HepG2 (cell line): Measurements from ENCODE around the gene KRTAP5-1. TPM values are rescaled to one million over a fixed set of nuclear protein-coding genes. Genes with fewer than 3 reads are reported as not detected.

Experiments used
- ATAC-seq: fragments of 200-7000 bp; cut with Tn5 transposase; 3 replicates; pipeline ENCODE4 v1.9.1; 2020; ENCODE audit warnings: mild to moderate bottlenecking, moderate library complexity
- BruUV-seq: library from RNA; stranded (reverse); fragments of 400-500 nt; replicated peaks from 2 replicates; lab custom pipeline; 2021; lab: Mats Ljungman, UMichigan
- CTCF ChIA-PET: fragments of 300-600 bp; formaldehyde crosslinking; extraction: SDS; loops from one replicate; lab custom pipeline; 2021; ENCODE audit warnings: low total read pairs, inconsistent platforms, low intra/inter-chr PET ratio; lab: Yijun Ruan, JAX
- POLR2A ChIA-PET: fragments of 350-600 bp; sonication (Branson Sonifier 250); formaldehyde crosslinking; loops from one replicate; lab custom pipeline; 2020; ENCODE audit warnings: antibody characterized with exemption, inconsistent platforms; lab: Yijun Ruan, JAX
- DNase-seq: peaks from one replicate; pipeline ENCODE4 v3.0.0-alpha.2; 2015; ENCODE audit warnings: low spot score
- FAIRE-seq: peaks from 3 replicates; lab custom pipeline; 2011; peaks lifted over from hg19 to GRCh38; lab: Jason Lieb, UNC
- H2AFZ ChIP-seq: one replicate; pipeline ENCODE4 v1.6.1; 2011; ENCODE audit warnings: low read length, inconsistent platforms
- H3K27ac ChIP-seq: fragments of 300-600 bp; 3 replicates; pipeline ENCODE4 v1.8.0; 2011; ENCODE audit warnings: mixed run types, mild to moderate bottlenecking, mixed read lengths, low read length, inconsistent platforms; ENCODE audit not compliant: insufficient read depth; ENCODE audit errors: extremely low read length
- H3K27me3 ChIP-seq, 2 experiments: fragments of 200-600 bp in 1 of 2; 2 replicates in 1 of 2; 3 replicates in 1 of 2; pipeline versions ENCODE4 v1.6.0 to v1.8.0; 2011; ENCODE audit warnings: low read length in 2 of 2, mild to moderate bottlenecking in 2 of 2, moderate library complexity in 2 of 2, inconsistent platforms in 1 of 2; ENCODE audit not compliant: insufficient read depth in 2 of 2, control insufficient read depth in 1 of 2
- H3K36me3 ChIP-seq, 2 experiments: fragments of 200-600 bp in 1 of 2; replicated peaks in 1 of 2; 2 replicates in 1 of 2; 3 replicates in 1 of 2; pipeline versions ENCODE4 v1.5.1 to v1.8.0; 2011; ENCODE audit warnings: low read length in 2 of 2, inconsistent platforms in 1 of 2; ENCODE audit not compliant: insufficient read depth in 2 of 2, control insufficient read depth in 1 of 2
- H3K4me1 ChIP-seq: 2 replicates; pipeline ENCODE4 v1.5.1; 2012; ENCODE audit warnings: low read length, inconsistent platforms; ENCODE audit not compliant: insufficient read depth
- H3K4me2 ChIP-seq: 2 replicates; pipeline ENCODE4 v1.6.0; 2011; ENCODE audit warnings: low read depth, low read length, inconsistent platforms
- H3K4me3 ChIP-seq, 3 experiments: fragments of 200-600 bp in 1 of 3; sonication (generic), shearing (Covaris generic) in 1 of 3; replicated peaks in 1 of 3; 2 replicates each; pipeline ENCODE4 v1.5.1; 2011 to 2016; ENCODE audit warnings: low read length in 3 of 3, inconsistent platforms in 2 of 3, low read depth in 2 of 3, mild to moderate bottlenecking in 2 of 3, control low read depth in 1 of 3, mixed read lengths in 1 of 3; ENCODE audit not compliant: insufficient read depth in 1 of 3
- H3K79me2 ChIP-seq: one replicate; pipeline ENCODE4 v1.6.1; 2011; ENCODE audit warnings: low read length, inconsistent platforms; ENCODE audit not compliant: insufficient read depth
- H3K9ac ChIP-seq: 2 replicates; pipeline ENCODE4 v1.6.0; 2011; ENCODE audit warnings: mild to moderate bottlenecking, low read depth, low read length, inconsistent platforms; ENCODE audit not compliant: insufficient read depth
- H3K9me3 ChIP-seq: 2 replicates; pipeline ENCODE4 v1.5.1; 2012; ENCODE audit warnings: mild to moderate bottlenecking, low read length
- H4K20me1 ChIP-seq: 2 replicates; pipeline ENCODE4 v1.6.0; 2011; ENCODE audit warnings: inconsistent platforms, mild to moderate bottlenecking, low read length, moderate library complexity; ENCODE audit not compliant: insufficient read depth
- AGO1 ChIP-seq: fragments of 200-400 bp; formaldehyde crosslinking; IDR thresholded peaks from 2 replicates; pipeline ENCODE4 v1.6.1; 2017; ENCODE audit warnings: mild to moderate bottlenecking, low read depth, low read length, moderate library complexity; ENCODE audit not compliant: poor library complexity, severe bottlenecking
- FOXJ3 ChIP-seq: sonication (generic); formaldehyde crosslinking; IDR thresholded peaks from 2 replicates; pipeline ENCODE4 v1.4.0; 2020; ENCODE audit warnings: missing genetic modification reagents, mild to moderate bottlenecking, borderline replicate concordance
- HMG20A ChIP-seq: IDR thresholded peaks from 2 replicates; pipeline ENCODE4 v1.6.1; 2016; ENCODE audit warnings: borderline replicate concordance
- KDM3A ChIP-seq: IDR thresholded peaks from 2 replicates; pipeline ENCODE4 v1.6.1; 2018; ENCODE audit warnings: low read depth, missing compliant biosample characterization
- KDM5B ChIP-seq: sonication (generic); formaldehyde crosslinking; IDR thresholded peaks from 2 replicates; pipeline ENCODE4 v1.4.0; 2020; ENCODE audit warnings: missing genetic modification reagents, mild to moderate bottlenecking, borderline replicate concordance
- RARA ChIP-seq: IDR thresholded peaks from 2 replicates; pipeline ENCODE4 v1.6.1; 2016; ENCODE audit warnings: missing genetic modification reagents, missing compliant biosample characterization
- SRSF9 ChIP-seq: fragments of 200-400 bp; formaldehyde crosslinking; IDR thresholded peaks from 2 replicates; pipeline ENCODE4 v1.6.1; 2018; ENCODE audit warnings: borderline replicate concordance, mild to moderate bottlenecking, low read depth, low read length; ENCODE audit not compliant: insufficient read depth, poor library complexity, severe bottlenecking
- ZNF10 ChIP-seq: sonication (generic); formaldehyde crosslinking; IDR thresholded peaks from 2 replicates; pipeline ENCODE4 v1.4.0; 2020; ENCODE audit warnings: mild to moderate bottlenecking, low read depth, missing genetic modification reagents, borderline replicate concordance
- ZNF556 ChIP-seq: sonication (generic); formaldehyde crosslinking; IDR thresholded peaks from 2 replicates; pipeline ENCODE4 v1.4.0; 2020; ENCODE audit warnings: mild to moderate bottlenecking, missing genetic modification reagents, borderline replicate concordance
- whole genome bisulfite sequencing: methylation state at CpG from one replicate; pipeline ENCODE4 v1.1.6; 2017; ENCODE audit warnings: low lambda C conversion rate; 5-methylcytosine and 5-hydroxymethylcytosine counted together
- in situ Hi-C: cut with HindIII; loops from 2 replicates; pipeline ENCODE4 v1.10.0; 2017; ENCODE audit warnings: low pct_unique_long_range_greater_than_20kb; ENCODE audit not compliant: extremely low pct_ligation_motif_present
- intact Hi-C: fragments of 100-400 bp; cut with micrococcal nuclease; formaldehyde crosslinking; loops from one replicate; pipeline ENCODE4 v1.10.0; 2022; ENCODE audit not compliant: unreplicated experiment
- polyA plus RNA-seq, 8 experiments: library from polyadenylated mRNA; depleted of rRNA in 3 of 8; stranded (reverse) in 7 of 8; unstranded in 1 of 8; fragments of >200 nt; fragmentation: Illumina TruSeq in 4 of 8; extraction: Trizol in 4 of 8; gene quantifications; 2 replicates each; pipeline versions ENCODE4 v1.2.1 to v1.2.3, GENCODE V29; 2011 to 2016; ENCODE audit warnings: low read depth in 4 of 8, missing spikeins in 1 of 8, mixed read lengths in 1 of 8; ENCODE audit not compliant: insufficient read depth in 1 of 8
- total RNA-seq, 5 experiments: library from RNA; depleted of rRNA; stranded (reverse); fragments of >200 nt; fragmentation: Illumina TruSeq; extraction: Trizol; gene quantifications; 2 replicates each; pipeline ENCODE4 v1.2.3, GENCODE V29; 2016; ENCODE audit warnings: low read depth in 1 of 5
- TF ChIP-seq, protein P1 (sequence below): sonication (generic); formaldehyde crosslinking; IDR thresholded peaks from 2 replicates; pipeline ENCODE4 v1.8.1; 2023; ENCODE audit warnings: mild to moderate bottlenecking, moderate library complexity, missing genetic modification reagents
- TF ChIP-seq, protein P2 (sequence below): sonication (generic); formaldehyde crosslinking; IDR thresholded peaks from 2 replicates; pipeline ENCODE4 v1.4.0; 2020; ENCODE audit warnings: missing genetic modification reagents, borderline replicate concordance

The KRTAP5-1 gene
- total and polyA plus RNA-seq, 2 of the 13 experiments (the other 11 are each of a cell fraction or from before 2014, with no cell fraction given) = not detected

DNA sequence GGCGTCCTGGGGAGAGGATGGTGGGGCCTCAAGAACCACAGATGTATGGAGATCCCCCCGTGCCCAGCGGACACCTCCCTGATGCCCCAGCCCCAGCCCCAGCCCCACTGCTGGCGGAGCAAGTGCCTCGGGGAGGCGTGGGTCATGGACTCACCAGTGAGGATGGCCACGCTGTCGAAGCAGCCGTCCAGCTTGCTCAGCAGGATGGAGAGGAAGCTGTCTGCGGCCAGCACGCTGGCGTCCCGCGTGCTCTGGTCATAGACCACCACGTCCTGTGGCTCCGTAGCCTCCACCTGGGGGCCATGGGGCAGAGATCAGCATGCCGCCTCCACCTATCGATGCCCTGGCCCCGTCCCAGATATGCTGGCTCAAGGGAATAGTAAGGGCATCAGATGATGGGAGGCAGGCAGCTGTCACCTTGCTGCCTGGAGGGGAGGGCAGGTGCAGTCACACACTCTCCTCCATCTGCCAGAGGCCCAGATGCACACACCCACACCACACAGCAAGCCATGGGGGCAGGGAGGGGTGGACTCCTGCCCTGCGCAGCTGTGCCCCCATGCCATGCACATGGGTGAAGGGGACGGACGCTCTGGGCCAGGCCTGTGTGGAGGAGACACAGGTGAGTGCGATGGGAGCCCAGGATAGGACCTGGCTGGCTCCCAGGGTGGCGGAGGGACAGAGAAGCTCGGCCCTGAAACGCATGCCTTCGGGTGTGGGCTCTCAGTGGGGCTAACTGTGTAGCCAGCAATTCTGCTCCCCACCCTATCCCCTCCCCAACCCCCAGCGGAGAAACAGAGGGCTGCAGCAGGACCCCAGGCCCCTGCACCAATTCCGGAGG, 21.2 kb downstream of the KRTAP5-1 start:
- in situ Hi-C loops = no loop called here
- Histone ChIP-seq H3K36me3 (peaks cover 0 to 1% of the 10 kb centered on the region in 2 experiments; a peak in 1 of 5 replicates), H3K9me3 (no peaks in the 10 kb centered on the region), H4K20me1 (peaks cover 25% of the 10 kb centered on the region; the same call in 1 of the 2 replicates), H3K4me1 (peaks cover 10% of the 10 kb centered on the region), H3K4me2 (no peak overlapping the region), H3K27ac (no peak overlapping the region), H2AFZ (no peak overlapping the region), H3K79me2 (no peaks in the 10 kb centered on the region), H3K9ac (no peak overlapping the region), H3K4me3 (no peak overlapping the region), H3K27me3 (no peaks in the 10 kb centered on the region)
- no peak for DNase-seq
- ChIA-PET POLR2A (no interaction called here), CTCF (no interaction called here)
- no peak for FAIRE-seq
- intact Hi-C loops = no loop called here
- 83% methylated on average over 7 of the region's 29 CpGs for WGBS
- TF ChIP-seq KDM3A (no peak), AGO1 (peak; percentile 85)
- no TSS peak for BruUV-seq
- no peak for ATAC-seq

DNA sequence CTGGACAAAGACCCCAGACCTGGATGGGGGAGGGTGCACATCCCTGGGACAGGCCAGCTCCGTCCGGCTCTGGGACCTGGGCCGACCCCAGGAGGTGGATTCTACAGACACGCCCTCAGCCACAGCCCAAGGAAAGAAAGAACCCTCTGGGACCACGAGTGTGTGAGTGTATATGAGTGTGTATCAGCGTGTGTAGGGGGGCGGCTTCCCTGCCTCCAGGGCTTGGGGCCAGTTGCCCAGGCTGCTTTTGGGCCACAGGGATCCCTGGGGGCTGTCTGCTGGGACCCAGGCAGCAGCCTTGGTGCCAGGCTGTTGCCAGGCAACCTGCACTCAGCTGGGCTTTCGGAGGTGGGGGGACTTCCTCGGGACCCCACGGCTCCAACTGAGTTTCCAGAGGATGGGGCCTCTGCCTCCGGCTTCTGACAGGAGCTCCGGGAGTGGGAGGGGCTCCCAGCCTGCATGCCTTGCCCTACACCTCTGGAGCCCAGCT, 21.9 kb downstream of the KRTAP5-1 start:
- POLR2A ChIA-PET = no interaction called here
- CTCF ChIA-PET = no interaction called here
- Histone ChIP-seq H3K79me2 (no peaks in the 10 kb centered on the region), H3K36me3 (peaks cover 0 to 1% of the 10 kb centered on the region in 2 experiments; a peak in 1 of 5 replicates), H3K4me2 (no peak overlapping the region), H3K4me3 (no peak overlapping the region), H3K9ac (no peak overlapping the region), H3K27me3 (no peaks in the 10 kb centered on the region), H3K9me3 (no peaks in the 10 kb centered on the region), H3K4me1 (peaks cover 10% of the 10 kb centered on the region), H2AFZ (no peak overlapping the region), H3K27ac (no peak overlapping the region), H4K20me1 (peaks cover 18% of the 10 kb centered on the region; the same call in 1 of the 2 replicates)
- in situ Hi-C loops (no loop called here), intact Hi-C loops (no loop called here)
- ATAC-seq (no peak), FAIRE-seq (no peak), DNase-seq (no peak)
- 89% methylated on average over 9 of the region's 12 CpGs for WGBS
- BruUV-seq = no TSS peak
- no peak for TF ChIP-seq HMG20A (CRISPR knock-in tag)
- TF ChIP-seq ZNF556 (CRISPR knock-in tag) = no peak
- no peak for TF ChIP-seq ZNF10 (CRISPR knock-in tag)
- TF ChIP-seq, protein P1, sequence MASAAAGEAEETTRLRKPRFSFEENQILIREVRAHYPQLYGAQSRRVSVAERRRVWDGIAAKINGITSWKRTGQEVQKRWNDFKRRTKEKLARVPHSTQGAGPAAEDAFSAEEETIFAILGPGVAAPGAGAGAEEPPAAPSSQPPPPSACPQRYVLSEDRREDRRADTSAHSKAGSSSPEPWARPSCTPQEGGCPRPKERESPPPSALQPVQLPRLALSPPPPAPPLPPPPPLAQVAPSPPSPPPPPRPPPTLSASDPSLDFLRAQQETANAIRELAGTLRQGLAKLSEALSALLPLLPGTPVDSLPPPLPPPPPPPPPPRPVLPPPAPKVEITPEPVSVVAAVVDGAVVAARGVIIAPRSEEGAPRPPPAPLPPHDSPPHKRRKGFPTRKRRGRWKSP (CRISPR knock-in tag) = no peak
- TF ChIP-seq KDM5B (CRISPR knock-in tag) = no peak
- TF ChIP-seq SRSF9 = no peak
- TF ChIP-seq, protein P2, sequence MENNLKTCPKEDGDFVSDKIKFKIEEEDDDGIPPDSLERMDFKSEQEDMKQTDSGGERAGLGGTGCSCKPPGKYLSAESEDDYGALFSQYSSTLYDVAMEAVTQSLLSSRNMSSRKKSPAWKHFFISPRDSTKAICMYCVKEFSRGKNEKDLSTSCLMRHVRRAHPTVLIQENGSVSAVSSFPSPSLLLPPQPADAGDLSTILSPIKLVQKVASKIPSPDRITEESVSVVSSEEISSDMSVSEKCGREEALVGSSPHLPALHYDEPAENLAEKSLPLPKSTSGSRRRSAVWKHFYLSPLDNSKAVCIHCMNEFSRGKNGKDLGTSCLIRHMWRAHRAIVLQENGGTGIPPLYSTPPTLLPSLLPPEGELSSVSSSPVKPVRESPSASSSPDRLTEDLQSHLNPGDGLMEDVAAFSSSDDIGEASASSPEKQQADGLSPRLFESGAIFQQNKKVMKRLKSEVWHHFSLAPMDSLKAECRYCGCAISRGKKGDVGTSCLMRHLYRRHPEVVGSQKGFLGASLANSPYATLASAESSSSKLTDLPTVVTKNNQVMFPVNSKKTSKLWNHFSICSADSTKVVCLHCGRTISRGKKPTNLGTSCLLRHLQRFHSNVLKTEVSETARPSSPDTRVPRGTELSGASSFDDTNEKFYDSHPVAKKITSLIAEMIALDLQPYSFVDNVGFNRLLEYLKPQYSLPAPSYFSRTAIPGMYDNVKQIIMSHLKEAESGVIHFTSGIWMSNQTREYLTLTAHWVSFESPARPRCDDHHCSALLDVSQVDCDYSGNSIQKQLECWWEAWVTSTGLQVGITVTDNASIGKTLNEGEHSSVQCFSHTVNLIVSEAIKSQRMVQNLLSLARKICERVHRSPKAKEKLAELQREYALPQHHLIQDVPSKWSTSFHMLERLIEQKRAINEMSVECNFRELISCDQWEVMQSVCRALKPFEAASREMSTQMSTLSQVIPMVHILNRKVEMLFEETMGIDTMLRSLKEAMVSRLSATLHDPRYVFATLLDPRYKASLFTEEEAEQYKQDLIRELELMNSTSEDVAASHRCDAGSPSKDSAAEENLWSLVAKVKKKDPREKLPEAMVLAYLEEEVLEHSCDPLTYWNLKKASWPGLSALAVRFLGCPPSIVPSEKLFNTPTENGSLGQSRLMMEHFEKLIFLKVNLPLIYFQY (CRISPR knock-in tag) = no peak
- no peak for TF ChIP-seq FOXJ3 (CRISPR knock-in tag)
- TF ChIP-seq RARA (CRISPR knock-in tag) = no peak
